ENCODE measurements around the gene CDH15. TPM values are rescaled to one million over a fixed set of nuclear protein-coding genes. Genes with fewer than 3 reads are reported as not detected.

CDH15 gene
- total RNA-seq, 1 donor from 2014 or later, result not detected

GRCh38 chr16:89200124-89200849, 28.7 kb downstream of the CDH15 start, which contains the start of gene SLC22A31:
SLC22A31 (minus strand) TSS chr16:89200537; CDS start chr16:89200501, 36 bp downstream.
- DNase-seq (ENCODE audit: low spot score), result no peak
- peaks cover 7% of the 10 kb centered on the region for H3K9me3 Mint-ChIP-seq
- peak within 1 kb of the TSS; percentile 17 for H3K4me3 Mint-ChIP-seq (ENCODE audit: low read depth)
- peaks cover 28% of the 10 kb centered on the region for H3K27me3 Mint-ChIP-seq (ENCODE audit: low read depth)
- H3K27ac Mint-ChIP-seq, result no peak within 1 kb of the TSS
- peaks cover 2% of the 10 kb centered on the region for H3K4me1 Mint-ChIP-seq (ENCODE audit: low read depth)
- intact Hi-C loops (cut with micrococcal nuclease), result no loop called here
- H3K36me3 Mint-ChIP-seq (ENCODE audit: low read depth), result peaks cover 6% of the 10 kb centered on the region

DNA sequence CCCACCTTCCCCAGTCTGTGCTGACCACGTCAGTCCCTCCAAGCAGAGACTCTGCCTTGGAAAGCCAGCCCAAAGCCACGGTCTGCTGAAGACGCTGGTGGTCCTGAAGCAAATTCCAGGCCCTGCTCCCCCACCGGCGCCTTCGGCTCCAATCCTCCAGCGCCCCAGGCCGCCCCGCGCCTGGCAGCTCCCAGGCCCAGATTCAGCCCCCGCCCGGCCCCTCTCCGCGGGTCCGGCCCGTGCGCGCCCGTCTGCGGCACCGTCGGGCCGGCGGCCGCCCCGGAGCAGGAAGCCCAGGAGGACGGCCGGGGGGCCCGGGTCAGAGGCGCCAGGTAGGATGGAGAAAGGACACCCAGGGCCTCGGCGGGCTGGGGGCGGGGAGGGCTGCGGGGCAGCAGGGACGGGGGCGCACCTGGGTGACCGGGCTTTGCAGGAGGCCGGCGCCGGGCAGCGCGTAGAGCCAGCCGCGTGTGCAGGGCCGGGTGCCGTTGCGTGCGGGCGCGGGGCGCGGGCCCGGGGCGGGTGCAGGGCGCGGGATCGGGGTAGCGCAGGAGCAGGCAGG, 29.4 kb downstream of the CDH15 start:
- Mint-ChIP-seq H3K4me1 (ENCODE audit: low read depth) (peaks cover 2% of the 10 kb centered on the region), H3K9me3 (peaks cover 7% of the 10 kb centered on the region), H3K4me3 (ENCODE audit: low read depth) (peak overlapping the region; percentile 17), H3K36me3 (ENCODE audit: low read depth) (peaks cover 6% of the 10 kb centered on the region), H3K27me3 (ENCODE audit: low read depth) (peaks cover 28% of the 10 kb centered on the region), H3K27ac (no peak overlapping the region)
- no peak for DNase-seq (ENCODE audit: low spot score)
- intact Hi-C loops (cut with micrococcal nuclease), result loop anchor here (1.0 kb wide), 1 partner anchor 8 kb away; no protein-coding TSS in a partner anchor

- no peak overlapping the region for H3K27ac Mint-ChIP-seq
- H3K4me1 Mint-ChIP-seq (ENCODE audit: low read depth), result peaks cover 2% of the 10 kb centered on the region
- peaks cover 7% of the 10 kb centered on the region for H3K9me3 Mint-ChIP-seq
- H3K4me3 Mint-ChIP-seq (ENCODE audit: low read depth), result peak overlapping the region; percentile 13
- peaks cover 28% of the 10 kb centered on the region for H3K27me3 Mint-ChIP-seq (ENCODE audit: low read depth)
- intact Hi-C loops (cut with micrococcal nuclease), result loop anchor here (1.0 kb wide), 1 partner anchor 8 kb away; no protein-coding TSS in a partner anchor
- peaks cover 6% of the 10 kb centered on the region for H3K36me3 Mint-ChIP-seq (ENCODE audit: low read depth)
- peak; percentile 77 for DNase-seq (ENCODE audit: low spot score)
Observed at GRCh38 chr16:89201439-89202377, 30.2 kb downstream of the CDH15 start.

DNA sequence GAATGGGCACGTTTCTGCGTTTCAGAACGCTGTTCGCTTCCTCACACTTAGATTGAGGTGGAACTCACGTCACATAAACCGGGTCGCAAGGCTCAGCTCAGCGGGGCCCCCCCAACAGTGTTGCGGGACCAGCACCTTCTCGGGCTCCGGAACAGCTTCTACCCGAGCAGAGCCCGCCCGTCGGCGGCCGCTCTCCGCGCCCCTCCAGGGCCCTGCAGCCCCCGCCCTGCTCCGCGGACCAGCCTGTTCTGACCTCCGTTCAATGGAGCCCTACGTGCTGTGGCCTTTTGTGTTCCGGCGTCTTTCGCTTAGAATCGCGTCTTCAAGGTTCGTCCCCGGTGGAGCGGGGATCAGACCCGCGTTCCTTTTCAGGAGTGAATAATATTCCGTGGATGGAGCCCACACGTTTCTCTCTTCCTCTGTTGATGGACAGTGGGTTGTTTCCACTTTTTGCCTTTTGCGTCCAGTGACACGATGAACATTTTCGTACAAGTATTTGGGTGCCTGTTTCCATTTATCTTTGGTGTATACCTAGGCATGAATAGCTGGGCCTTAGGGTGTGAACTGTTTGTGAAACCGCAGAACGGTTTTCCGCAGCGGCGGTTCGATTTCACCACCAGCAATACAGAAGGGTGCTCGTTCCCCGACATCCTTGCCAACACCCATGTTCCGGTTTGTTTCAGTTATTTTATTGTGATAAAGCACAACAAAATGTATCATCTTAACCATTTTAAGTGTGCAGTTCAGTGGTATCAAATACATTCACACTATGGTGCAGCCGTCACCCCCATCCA, 31.1 kb downstream of the CDH15 start:
- peaks cover 7% of the 10 kb centered on the region for H3K9me3 Mint-ChIP-seq
- H3K27ac Mint-ChIP-seq, result no peak overlapping the region
- no peak for DNase-seq (ENCODE audit: low spot score)
- peak overlapping the region; percentile 13 for H3K4me3 Mint-ChIP-seq (ENCODE audit: low read depth)
- intact Hi-C loops (cut with micrococcal nuclease), result no loop called here
- H3K4me1 Mint-ChIP-seq (ENCODE audit: low read depth), result peaks cover 2% of the 10 kb centered on the region
- peaks cover 6% of the 10 kb centered on the region for H3K36me3 Mint-ChIP-seq (ENCODE audit: low read depth)
- H3K27me3 Mint-ChIP-seq (ENCODE audit: low read depth), result peaks cover 28% of the 10 kb centered on the region

DNA sequence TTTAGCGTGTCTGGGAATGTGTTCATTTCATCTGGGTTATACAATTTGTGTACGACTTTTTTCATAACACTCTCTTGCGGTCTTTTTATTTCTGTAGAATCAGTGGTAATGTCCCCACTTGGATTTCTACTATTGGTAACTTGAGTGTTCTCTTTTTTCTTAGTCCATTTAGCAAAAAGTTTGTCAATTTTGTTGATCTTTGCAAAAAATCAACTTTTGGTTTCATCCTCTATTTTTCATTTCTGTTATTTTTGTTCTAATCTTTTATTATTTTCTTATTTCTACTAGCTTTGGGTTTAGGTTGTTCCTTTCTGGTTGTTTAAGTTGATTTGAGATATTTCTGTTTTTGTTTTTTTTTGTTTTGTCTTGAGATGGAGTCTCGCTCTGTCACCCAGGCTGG, 36.4 kb downstream of the CDH15 start:
- Mint-ChIP-seq H3K36me3 (ENCODE audit: low read depth) (peaks cover 2% of the 10 kb centered on the region), H3K9me3 (peaks cover 3% of the 10 kb centered on the region), H3K27ac (no peak overlapping the region), H3K27me3 (ENCODE audit: low read depth) (peaks cover 19% of the 10 kb centered on the region), H3K4me3 (ENCODE audit: low read depth) (no peak overlapping the region), H3K4me1 (ENCODE audit: low read depth) (peaks cover 2% of the 10 kb centered on the region)
- intact Hi-C loops (cut with micrococcal nuclease), result no loop called here
- no peak for DNase-seq (ENCODE audit: low spot score)

- intact Hi-C loops (cut with micrococcal nuclease), result loop anchor here (10.0 kb wide), 1 partner anchor 95 kb away; no protein-coding TSS in a partner anchor
- DNase-seq (ENCODE audit: low spot score), result no peak
- Mint-ChIP-seq H3K27ac (no peak overlapping the region), H3K27me3 (ENCODE audit: low read depth) (peaks cover 6% of the 10 kb centered on the region), H3K4me1 (ENCODE audit: low read depth) (no peaks in the 10 kb centered on the region), H3K36me3 (ENCODE audit: low read depth) (no peaks in the 10 kb centered on the region), H3K4me3 (ENCODE audit: low read depth) (no peak overlapping the region), H3K9me3 (no peaks in the 10 kb centered on the region)
Observed at GRCh38 chr16:89209522-89210044, 38.0 kb downstream of the CDH15 start.

DNA sequence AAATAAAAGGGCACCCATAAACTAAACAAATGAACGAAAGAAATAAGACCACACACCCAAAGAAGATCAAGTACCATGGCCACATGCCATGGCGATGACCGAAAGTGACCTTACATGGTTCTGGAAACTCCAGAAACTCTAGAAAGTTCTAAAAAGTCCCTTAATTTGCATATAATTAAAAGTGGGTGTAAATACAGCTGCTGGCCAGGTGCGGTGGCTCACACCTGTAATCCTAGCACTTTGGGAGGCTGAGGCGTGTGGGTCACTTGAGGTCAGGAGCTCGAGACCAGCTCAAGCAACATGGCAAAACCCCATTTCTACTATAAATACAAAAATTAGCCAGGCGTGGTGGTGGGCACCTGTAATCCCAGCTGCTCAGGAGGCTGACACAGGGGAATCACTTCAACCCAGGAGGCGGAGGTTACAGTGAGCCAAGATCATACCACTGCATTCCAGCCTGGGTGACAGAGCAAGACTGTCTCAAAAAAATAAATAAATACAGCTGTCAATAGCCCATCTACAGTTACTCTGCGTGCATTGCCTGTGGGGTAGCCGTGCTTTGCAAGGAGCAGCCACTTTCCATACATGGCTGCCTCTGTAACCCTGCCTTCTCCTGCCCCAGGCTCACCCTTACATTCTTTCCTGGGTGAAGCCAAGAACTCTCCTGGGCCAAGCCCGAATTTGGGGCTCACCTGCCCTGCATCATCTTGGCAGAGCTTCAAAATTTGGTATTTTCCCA, 38.8 kb downstream of the CDH15 start:
- DNase-seq (ENCODE audit: low spot score), result no peak
- H3K27ac Mint-ChIP-seq, result no peak overlapping the region
- intact Hi-C loops (cut with micrococcal nuclease), result loop anchor here (10.0 kb wide), 1 partner anchor 96 kb away; no protein-coding TSS in a partner anchor
- no peaks in the 10 kb centered on the region for H3K9me3 Mint-ChIP-seq
- no peaks in the 10 kb centered on the region for H3K36me3 Mint-ChIP-seq (ENCODE audit: low read depth)
- peaks cover 6% of the 10 kb centered on the region for H3K27me3 Mint-ChIP-seq (ENCODE audit: low read depth)
- no peak overlapping the region for H3K4me3 Mint-ChIP-seq (ENCODE audit: low read depth)
- no peaks in the 10 kb centered on the region for H3K4me1 Mint-ChIP-seq (ENCODE audit: low read depth)

GRCh38 chr16:89210904-89211515, 39.5 kb downstream of the CDH15 start:
- no peaks in the 10 kb centered on the region for H3K36me3 Mint-ChIP-seq (ENCODE audit: low read depth)
- H3K27me3 Mint-ChIP-seq (ENCODE audit: low read depth), result peaks cover 6% of the 10 kb centered on the region
- no peak overlapping the region for H3K4me3 Mint-ChIP-seq (ENCODE audit: low read depth)
- intact Hi-C loops (cut with micrococcal nuclease), result loop anchor here (10.0 kb wide), 1 partner anchor 96 kb away; no protein-coding TSS in a partner anchor
- no peaks in the 10 kb centered on the region for H3K9me3 Mint-ChIP-seq
- no peak for DNase-seq (ENCODE audit: low spot score)
- H3K27ac Mint-ChIP-seq, result no peak overlapping the region
- no peaks in the 10 kb centered on the region for H3K4me1 Mint-ChIP-seq (ENCODE audit: low read depth)

DNA sequence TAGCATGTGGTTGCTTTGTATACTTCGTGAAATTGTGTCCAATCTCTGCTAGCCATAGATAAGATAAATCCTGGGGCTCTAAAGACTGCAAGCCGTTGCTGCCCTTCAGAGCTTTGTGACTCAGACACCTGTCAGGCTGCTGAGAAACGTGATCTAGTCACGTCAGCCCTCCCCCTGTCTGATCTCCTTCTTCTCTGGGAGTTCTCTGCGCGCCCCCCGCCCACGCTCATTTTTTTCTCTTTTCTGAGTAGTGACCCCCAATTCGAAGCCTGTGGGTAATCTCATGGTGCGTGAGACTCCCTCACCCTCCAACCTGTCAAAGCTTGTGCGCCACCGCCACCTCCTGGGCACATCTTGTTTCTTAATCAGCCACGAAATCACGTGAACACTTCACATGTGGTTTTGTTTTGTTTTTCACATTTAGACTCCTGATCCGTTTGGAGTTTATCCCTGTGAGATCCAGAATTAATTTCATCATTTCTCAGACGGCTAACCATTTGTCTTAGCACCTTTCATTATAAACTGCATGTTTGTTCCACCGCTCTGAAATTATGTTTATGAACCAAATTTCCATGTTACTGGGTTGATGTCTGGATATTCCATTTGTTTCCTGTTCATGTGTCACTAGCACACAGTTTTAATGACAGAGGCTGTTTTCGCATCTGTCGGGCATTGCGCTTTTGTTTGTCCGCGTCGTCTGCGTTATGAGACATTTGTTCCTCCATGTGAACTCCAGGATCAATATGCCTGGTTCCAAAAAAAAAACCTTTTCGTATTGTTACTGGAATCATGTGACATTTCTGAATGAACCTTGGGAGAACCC, 45.0 kb downstream of the CDH15 start:
- Mint-ChIP-seq H3K27me3 (ENCODE audit: low read depth) (no peaks in the 10 kb centered on the region), H3K4me1 (ENCODE audit: low read depth) (peaks cover 13% of the 10 kb centered on the region), H3K9me3 (no peaks in the 10 kb centered on the region), H3K27ac (peak overlapping the region; percentile 14), H3K36me3 (ENCODE audit: low read depth) (peaks cover 2% of the 10 kb centered on the region), H3K4me3 (ENCODE audit: low read depth) (peak overlapping the region; percentile 88)
- intact Hi-C loops (cut with micrococcal nuclease), result loop anchor here (1.0 to 10.0 kb wide), 5 partner anchors 30 to 404 kb away; partner anchors contain the start of genes APRT and CDH15
- DNase-seq (ENCODE audit: low spot score), result peak; percentile 74

- DNase-seq (ENCODE audit: low spot score), result no peak
- H3K36me3 Mint-ChIP-seq (ENCODE audit: low read depth), result peaks cover 5% of the 10 kb centered on the region
- intact Hi-C loops (cut with micrococcal nuclease), result loop anchor here (2.0 to 10.0 kb wide), 4 partner anchors 30 to 405 kb away; partner anchors contain the start of genes APRT and CDH15
- peak overlapping the region; percentile 88 for H3K4me3 Mint-ChIP-seq (ENCODE audit: low read depth)
- H3K27me3 Mint-ChIP-seq (ENCODE audit: low read depth), result no peaks in the 10 kb centered on the region
- peak overlapping the region; percentile 14 for H3K27ac Mint-ChIP-seq
- peaks cover 13% of the 10 kb centered on the region for H3K4me1 Mint-ChIP-seq (ENCODE audit: low read depth)
- H3K9me3 Mint-ChIP-seq, result no peaks in the 10 kb centered on the region
Observed at GRCh38 chr16:89217138-89217387, 45.5 kb downstream of the CDH15 start.
